HFF-Myc (cell line): ENCODE results near the gene CHCHD6.

Experiments used
- DNase-seq: peaks from one replicate; pipeline ENCODE4 v3.0.0-alpha.2; 2011; ENCODE audit warnings: low read depth; ENCODE audit errors: extremely low read depth
- H3K4me3 ChIP-seq: replicated peaks from 2 replicates; pipeline ENCODE4 v1.5.1; 2011; ENCODE audit warnings: low read depth, mild to moderate bottlenecking, control low read depth, low read length
- CTCF ChIP-seq: IDR thresholded peaks from 2 replicates; pipeline ENCODE4 v1.5.1; 2012; ENCODE audit warnings: mild to moderate bottlenecking, low read depth, low read length, control low read depth; ENCODE audit errors: missing control alignments

Gene CHCHD6

GRCh38 chr3:126948980-126949535 is 245.0 kb downstream of the CHCHD6 start:
- DNase-seq = no peak
- TF ChIP-seq CTCF = no peak

GRCh38 chr3:126951561-126951960 is 247.5 kb downstream of the CHCHD6 start:
- TF ChIP-seq CTCF = no peak
- DNase-seq = no peak
- H3K4me3 ChIP-seq = no peak overlapping the region

More at GRCh38 chr3:126948980-126949535, 245.0 kb downstream of the CHCHD6 start:
- H3K4me3 ChIP-seq = no peak overlapping the region

- TF ChIP-seq CTCF = no peak
- DNase-seq = no peak
- H3K4me3 ChIP-seq = no peak overlapping the region
These were observed 248.4 kb downstream of the CHCHD6 start for GRCh38 chr3:126952261-126952982.

- no peak for DNase-seq
- no peak for TF ChIP-seq CTCF
- H3K4me3 ChIP-seq = no peak overlapping the region
These were observed 249.1 kb downstream of the CHCHD6 start for GRCh38 chr3:126952983-126953660.

- no peak for DNase-seq
- TF ChIP-seq CTCF = no peak
- no peak overlapping the region for H3K4me3 ChIP-seq
These were observed 250.3 kb downstream of the CHCHD6 start for GRCh38 chr3:126954141-126954842.

- TF ChIP-seq CTCF = no peak
- DNase-seq = no peak
These were observed 251.2 kb downstream of the CHCHD6 start for GRCh38 chr3:126955004-126955790.

More at GRCh38 chr3:126955004-126955790, 251.2 kb downstream of the CHCHD6 start:
- H3K4me3 ChIP-seq = no peak overlapping the region
